Keratinocyte (primary cell): Measurements from ENCODE around the gene SFMBT1.

Experiments used
- CTCF ChIP-seq, 3 experiments: IDR thresholded peaks in 1 of 3; conservative IDR thresholded peaks in 1 of 3; optimal IDR thresholded peaks in 1 of 3; 2 replicates in 2 of 3; 3 replicates in 1 of 3; pipeline versions ENCODE3 to v1.5.1; 2011; ENCODE audit warnings: low read length in 3 of 3, mild to moderate bottlenecking in 3 of 3, moderate library complexity in 2 of 3, control low read depth in 1 of 3, inconsistent platforms in 1 of 3; ENCODE audit not compliant: insufficient read depth in 2 of 3; ENCODE audit errors: extremely low read depth in 1 of 3
- EZH2 ChIP-seq: IDR thresholded peaks from one replicate; pipeline ENCODE4 v1.6.1; 2012; ENCODE audit warnings: inconsistent platforms, mild to moderate bottlenecking, low read length, moderate library complexity

- TF ChIP-seq EZH2 (no peak), CTCF (optimal IDR thresholded peaks at IDR 0.05 in 1 of 3, IDR thresholded peaks at IDR 0.05 in 1 of 3, conservative IDR thresholded peaks at IDR 0.05 in 1 of 3; ENCODE audit: extremely low read depth in 1 of 3, insufficient read depth in 2 of 3, low read length in 3 of 3) (no peak)
Measured at GRCh38 chr3:53039376-53039752, 6.5 kb downstream of the SFMBT1 start.
